HG02763 (cell line): ENCODE results near the gene NR2F1-AS1.

Source experiments
- ATAC-seq: cut with Tn5 transposase; IDR thresholded peaks from one replicate; pipeline ENCODE4 v1.9.1; 2021; ENCODE audit warnings: mild to moderate bottlenecking, moderate library complexity; ENCODE audit not compliant: unreplicated experiment

The NR2F1-AS1 gene

GRCh38 chr5:93591323-93591945 lies 10.4 kb upstream of the NR2F1-AS1 start:
- ATAC-seq, result no peak

- ATAC-seq, result no peak
These were observed 9.5 kb upstream of the NR2F1-AS1 start for GRCh38 chr5:93590493-93590892.

GRCh38 chr5:93589829-93590215 lies 8.8 kb upstream of the NR2F1-AS1 start:
- no peak for ATAC-seq

- no peak for ATAC-seq
These were observed 8.3 kb upstream of the NR2F1-AS1 start for GRCh38 chr5:93589152-93589828.

GRCh38 chr5:93588352-93589151 lies 7.5 kb upstream of the NR2F1-AS1 start:
- ATAC-seq, result no peak

GRCh38 chr5:93587597-93588351 lies 6.8 kb upstream of the NR2F1-AS1 start:
- ATAC-seq, result no peak

GRCh38 chr5:93586736-93587596 lies 5.9 kb upstream of the NR2F1-AS1 start:
- no peak for ATAC-seq

- ATAC-seq, result no peak
These were observed 4.9 kb upstream of the NR2F1-AS1 start for GRCh38 chr5:93585767-93586385.

- ATAC-seq, result no peak
These were observed 4.2 kb upstream of the NR2F1-AS1 start for GRCh38 chr5:93585041-93585766.

GRCh38 chr5:93584596-93585040 lies 3.6 kb upstream of the NR2F1-AS1 start:
- no peak for ATAC-seq

GRCh38 chr5:93583768-93584595 lies 3.0 kb upstream of the NR2F1-AS1 start:
- no peak for ATAC-seq

- ATAC-seq, result no peak
These were observed 2.4 kb upstream of the NR2F1-AS1 start for GRCh38 chr5:93583439-93583767.

GRCh38 chr5:93582677-93583438 lies 1.8 kb upstream of the NR2F1-AS1 start, which contains the start of gene NR2F1:
TSS of gene NR2F1 (plus strand) at chr5:93583222. CDS start at chr5:93585024, 1,802 bp downstream.
- no peak for ATAC-seq

- ATAC-seq, result no peak
These were observed 1.1 kb upstream of the NR2F1-AS1 start for GRCh38 chr5:93582167-93582462.

- ATAC-seq, result no peak
These were observed 724 bp downstream of the NR2F1-AS1 start for GRCh38 chr5:93580063-93580926.

GRCh38 chr5:93579692-93580062 lies 1.3 kb downstream of the NR2F1-AS1 start:
- no peak for ATAC-seq
